IPS DF 19.7 (cell line): Measurements from ENCODE around the gene WBP11.

ENCODE experiments used
- DNase-seq: peaks from one replicate; pipeline ENCODE4 v3.0.0-alpha.2; 2013; ENCODE audit warnings: low read depth, low spot score

WBP11 gene

DNA sequence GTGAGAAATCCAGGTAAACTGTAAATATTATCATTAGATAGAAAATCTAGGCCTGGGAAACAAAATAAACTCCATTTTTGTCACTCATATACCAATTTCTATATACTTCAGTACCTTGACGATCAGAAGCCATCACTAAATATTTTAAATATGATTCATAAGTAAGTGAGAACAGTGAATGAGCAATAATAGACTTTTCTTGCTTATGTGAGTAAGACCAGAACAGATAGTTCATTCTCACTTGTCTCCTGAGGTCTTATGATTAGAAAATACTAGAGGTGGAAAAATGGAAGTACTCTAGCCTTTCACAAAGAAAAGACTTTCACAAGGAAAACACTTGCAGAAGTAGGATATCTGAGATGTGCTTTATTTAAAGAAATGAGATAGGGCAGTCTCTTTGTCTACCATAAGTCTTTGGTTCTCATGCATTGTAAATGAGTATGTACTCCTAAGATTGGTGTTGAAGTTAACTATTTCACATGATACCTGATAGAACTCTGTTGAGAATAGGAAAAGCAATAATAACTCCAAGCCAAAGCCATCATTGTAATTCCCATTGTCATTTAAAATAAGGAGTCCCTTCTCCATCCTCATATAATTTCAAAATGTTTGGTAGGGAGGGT, 20.8 kb upstream of the WBP11 start:
- no peak for DNase-seq

DNA sequence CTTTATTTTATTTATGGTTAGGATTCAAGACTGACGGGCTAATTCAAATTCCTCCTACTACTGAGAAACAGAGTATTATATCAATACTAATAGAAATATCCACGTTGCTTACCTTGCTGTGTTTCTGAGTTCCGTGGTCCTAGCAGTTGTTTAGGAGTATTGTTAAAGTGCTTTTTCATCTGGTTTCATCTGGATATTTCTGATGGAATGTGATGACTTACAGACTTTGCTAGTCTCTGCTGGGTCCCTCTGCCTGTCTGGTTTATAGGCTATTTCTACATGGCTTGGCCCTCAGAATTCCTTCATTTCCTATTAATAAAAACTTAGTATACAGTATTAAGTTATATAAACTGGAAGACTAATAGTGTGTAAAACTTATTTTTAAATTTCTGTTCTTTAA, 10.7 kb upstream of the WBP11 start, which contains the start of gene SMCO3:
Gene SMCO3, minus strand, starts transcription at position 169 of the 400 bp plus-strand sequence. CDS start 7,502 bp downstream, outside the sequence.
- DNase-seq: no peak

DNA sequence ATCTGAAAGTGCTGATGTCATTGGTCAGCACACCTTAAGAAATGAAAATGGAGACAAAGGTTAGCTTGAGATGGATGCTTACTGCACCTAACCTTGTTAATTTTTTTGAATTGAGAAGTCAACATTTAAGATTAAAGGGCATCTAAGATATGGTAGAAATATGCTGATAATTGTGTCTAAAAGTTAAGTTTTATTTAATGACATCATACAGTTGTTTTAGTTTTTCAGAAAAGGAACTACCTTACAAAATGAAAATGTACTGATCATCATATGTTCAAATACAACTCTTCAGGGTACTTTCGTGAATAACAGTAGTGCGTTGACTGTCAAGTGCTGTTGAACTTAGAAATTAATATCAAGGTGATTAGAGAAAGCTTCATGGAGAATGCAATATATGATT, 8.2 kb upstream of the WBP11 start:
- DNase-seq: no peak

DNA sequence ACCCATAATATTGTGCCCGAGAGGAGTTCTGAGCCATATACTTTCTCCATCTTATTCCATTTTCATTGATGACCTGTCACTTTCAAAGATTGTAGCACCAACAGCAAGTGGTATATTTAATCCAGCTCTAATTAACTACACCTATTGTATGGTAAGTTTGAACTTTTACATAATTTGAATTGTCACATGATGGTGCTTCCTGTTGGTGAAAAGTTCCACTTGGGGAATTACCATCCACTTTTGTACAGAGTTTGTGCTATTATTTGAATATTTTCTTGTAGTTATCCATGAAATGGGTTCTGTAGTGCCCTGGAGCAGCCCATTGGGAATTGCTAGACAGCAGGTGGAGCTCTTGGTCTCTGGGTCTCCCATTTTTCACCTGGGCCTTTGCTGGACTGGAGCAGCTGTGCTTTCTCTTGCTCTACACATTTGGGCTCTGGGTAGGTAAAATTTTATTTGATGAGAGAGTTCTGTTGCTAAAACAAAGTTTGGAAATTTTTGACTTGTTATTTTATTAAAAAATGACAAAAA, 7.7 kb upstream of the WBP11 start:
- no peak for DNase-seq

DNA sequence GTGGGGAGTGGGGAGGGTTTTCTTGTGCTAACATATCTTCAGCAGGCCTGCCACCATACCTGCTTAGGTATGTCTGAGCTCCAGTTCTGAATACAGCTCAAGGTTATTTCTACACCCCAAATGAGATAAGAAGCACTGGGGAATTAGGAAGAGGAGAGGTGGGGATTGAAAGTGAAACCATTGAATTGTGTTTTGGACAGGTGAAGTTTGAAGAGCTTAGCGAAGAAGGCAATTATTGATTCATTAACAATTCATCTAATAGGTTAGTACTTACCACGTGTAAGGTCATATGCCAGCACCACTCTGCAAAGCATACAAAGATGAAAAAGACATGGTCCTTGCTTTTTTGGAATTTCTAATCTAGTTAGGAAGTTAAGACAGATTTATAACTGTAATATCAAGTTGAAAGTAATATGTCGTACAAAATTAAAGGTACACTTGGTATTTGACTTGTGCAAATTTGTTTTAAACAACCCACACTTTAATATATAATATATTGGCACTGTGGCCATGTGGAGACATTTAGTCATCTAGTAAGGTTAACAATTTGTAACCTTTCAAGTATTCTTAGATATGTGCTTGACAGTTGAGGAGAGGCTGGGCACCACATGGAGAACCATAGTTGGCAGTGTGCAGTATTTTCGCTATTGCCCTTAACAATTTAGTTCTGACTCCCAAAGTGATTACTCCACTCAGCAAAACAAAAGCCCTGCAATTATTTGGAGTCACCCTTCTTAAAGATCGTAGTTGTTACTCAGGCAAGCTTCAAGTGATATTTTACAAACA, 7.1 kb upstream of the WBP11 start:
- DNase-seq: no peak

DNA sequence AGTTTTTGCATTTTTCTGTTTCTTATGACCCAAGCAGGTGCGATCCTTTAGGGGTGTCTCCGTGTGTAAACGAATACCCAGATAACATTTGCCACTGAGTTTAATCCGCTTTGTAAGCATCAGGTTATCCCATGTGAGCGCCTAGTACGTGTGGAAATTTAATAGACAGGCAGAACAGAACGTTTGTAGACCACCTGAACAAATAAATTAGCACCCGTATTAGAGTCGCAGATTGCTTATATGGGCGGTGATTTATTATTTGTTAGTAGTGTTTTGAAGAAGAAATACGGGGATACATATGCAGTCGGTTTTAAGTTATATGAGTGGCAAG, 517 bp upstream of the WBP11 start:
- no peak for DNase-seq

DNA sequence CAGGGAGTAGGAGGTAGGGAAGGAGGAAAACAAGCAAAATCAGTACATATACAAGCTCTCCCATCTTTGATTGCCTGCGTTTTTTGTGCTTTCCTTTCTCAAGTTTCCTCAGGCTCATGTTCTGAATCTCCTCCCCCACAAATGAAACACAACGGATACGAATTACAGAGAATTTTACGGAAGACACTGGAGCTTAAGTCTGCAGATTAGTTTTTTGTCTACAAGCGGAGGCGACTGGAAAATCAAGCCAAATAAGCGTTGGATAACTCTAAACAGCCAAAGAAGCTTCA, 612 bp downstream of the WBP11 start:
- DNase-seq: no peak

DNA sequence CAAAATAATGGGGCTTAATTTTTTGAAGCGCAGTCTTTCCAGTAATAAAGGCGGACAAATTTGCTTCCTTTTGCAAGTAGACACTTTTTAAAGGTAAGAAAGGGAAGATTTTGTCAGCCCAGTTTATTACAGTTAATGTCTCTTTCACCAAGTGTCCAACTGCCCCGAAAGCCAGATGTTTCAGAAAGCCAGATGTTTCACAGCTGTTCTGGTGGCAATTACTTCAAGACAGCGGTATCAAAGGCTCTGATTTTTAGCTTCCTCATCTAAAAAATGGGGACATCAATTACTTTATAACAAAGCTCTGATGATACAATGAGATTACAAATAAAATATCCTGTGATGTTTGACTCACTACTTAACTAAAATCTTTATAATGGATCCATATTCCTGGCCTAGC, 1.0 kb downstream of the WBP11 start:
- no peak for DNase-seq

DNA sequence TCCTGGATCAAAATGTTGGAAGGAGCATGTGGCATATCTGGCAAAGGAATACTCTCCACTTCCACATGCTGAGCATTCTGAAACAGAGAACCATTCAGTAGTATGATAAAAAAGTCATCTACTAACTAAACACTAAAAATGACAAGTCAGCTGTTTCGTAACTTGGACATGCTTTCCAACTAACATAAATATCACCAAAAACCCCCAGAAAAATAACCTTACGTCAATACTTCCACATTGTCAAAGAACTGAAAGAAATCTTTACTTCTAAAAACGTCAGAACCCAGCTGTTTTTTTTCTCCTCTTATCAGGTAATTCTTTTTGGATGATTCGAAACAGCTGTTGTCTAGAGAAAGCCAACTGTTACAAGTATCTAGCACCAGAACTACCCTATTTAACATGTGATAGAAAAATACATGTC, 8.2 kb downstream of the WBP11 start:
- DNase-seq: no peak

DNA sequence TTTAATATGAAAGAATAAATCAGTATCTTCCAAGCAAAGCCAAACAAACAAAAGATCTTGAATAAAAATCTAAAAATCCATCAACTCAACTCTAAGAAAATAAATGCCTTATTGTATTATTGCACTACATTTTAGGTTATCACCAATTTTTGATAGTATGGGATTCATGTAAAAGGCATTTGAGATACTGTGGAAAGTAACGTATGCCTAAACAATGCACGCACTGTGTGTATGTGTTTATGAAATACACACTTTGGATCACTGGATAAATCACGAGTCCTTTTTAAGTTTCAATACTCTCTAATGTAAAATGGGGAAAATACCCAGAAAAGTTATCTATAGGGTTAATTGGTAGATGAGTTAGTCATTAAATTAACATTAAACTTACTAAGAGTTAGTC, 17.7 kb downstream of the WBP11 start:
- DNase-seq: no peak

DNA sequence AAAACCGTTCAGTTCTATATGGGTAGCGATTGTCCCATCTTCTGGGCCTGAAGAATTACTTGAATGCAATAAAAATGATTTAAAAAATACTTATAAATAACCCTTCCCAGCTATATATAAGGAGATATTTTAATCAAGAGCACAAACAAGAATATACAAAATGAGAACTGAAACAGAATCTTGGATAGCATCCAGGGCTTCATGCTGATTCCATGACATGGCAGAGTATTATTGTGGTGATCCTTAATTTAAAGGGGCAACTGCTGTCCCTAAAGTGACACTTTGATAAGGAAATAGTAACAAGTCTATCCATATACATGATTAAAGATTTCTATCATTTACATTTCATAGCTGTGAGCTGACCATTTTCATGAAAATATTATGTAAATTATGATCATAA, 18.8 kb downstream of the WBP11 start:
- DNase-seq: no peak

DNA sequence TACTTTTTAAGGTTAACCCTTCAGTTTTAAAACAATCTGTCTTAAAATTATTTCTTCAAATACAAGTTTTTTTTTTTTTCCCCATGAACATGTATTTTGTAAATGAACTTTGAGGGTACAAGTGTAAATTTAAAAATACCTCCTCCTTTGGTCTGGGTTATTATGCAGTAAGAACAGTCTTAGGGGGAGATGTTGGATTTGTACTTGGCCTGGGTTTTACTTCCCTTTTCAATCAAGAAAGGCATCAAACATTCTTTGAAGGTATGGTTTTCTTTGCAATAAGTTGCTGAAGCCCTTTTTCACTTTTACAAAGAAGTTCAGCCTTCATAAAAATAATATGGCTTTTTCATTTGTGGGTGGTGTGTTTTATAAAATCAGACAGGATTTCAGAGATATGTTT, 20.5 kb downstream of the WBP11 start:
- no peak for DNase-seq

DNA sequence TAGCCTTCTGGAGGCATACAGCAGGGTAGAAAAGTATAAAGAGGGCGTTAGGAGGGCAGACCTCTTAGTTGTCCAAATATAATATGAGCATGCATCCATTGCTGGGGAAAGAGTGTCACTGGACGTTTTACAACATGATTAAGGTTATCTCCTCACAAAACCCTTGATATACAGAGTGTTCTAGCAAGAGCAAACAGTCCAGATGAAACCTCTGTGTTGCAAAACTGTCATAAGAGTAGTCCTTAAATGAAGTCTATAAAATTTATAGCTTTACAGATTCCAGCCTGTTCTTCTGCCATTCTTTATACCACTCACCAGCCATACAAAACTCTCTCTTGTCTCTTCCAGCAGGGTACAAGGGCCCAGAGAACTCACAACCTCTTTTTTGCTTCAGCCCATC, 21.7 kb downstream of the WBP11 start:
- DNase-seq: no peak

DNA sequence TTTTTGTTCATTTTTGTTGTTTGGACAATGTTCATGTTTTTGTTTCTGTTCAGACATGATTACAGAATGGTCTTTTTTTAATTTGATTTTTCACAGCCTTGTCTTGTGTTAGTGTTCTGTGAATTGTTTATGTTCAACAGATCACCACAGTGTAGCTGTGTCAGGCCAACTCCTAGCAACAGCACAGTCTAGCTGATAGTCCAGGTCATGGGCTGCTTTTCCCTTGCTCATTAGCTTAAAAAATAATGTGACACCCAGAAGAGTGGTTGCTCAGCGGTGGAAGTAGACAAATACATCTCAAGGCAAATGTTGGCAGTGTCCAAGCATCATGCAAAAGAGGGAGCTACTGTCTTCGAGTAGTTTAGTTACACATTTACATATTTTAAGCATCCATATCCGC, 22.4 kb downstream of the WBP11 start:
- no peak for DNase-seq

DNA sequence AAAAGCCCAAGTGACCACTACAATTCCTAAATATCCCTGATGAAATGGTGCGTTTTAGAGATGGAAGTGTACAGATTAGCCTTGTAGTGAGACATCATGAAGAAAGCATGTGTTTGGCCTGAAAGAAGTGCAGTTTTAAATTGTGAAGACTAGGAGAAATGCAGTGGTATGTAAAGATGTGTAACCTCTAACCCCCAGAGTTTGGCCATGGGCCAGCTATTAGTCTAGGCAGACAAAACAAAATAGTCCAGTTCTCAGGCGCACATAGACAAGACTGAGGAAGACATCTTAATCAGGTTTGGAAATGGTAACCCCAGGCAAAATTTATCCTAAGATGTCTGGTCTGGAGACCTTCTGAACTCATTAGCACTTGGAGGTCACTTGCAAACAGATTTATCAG, 23.4 kb downstream of the WBP11 start:
- DNase-seq: no peak

DNA sequence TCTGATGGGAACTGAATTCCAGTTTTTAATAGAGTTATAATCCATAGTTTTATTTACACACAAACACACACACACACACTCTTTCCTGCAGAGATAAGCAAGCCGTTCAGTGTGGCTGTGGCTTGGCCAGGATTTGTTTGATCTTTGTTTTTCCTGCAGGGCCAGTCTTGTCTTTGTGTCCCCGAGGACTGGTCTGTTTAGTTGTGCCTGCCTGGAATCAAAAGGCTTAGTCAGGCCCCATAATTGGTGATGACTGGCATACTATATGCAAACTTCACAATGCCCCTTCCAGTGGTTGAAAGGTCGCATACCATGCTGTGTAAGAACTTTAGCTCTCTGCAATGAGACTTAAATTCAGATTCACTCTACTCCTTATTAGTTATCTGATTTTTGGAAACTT, 26.0 kb downstream of the WBP11 start:
- DNase-seq: no peak

DNA sequence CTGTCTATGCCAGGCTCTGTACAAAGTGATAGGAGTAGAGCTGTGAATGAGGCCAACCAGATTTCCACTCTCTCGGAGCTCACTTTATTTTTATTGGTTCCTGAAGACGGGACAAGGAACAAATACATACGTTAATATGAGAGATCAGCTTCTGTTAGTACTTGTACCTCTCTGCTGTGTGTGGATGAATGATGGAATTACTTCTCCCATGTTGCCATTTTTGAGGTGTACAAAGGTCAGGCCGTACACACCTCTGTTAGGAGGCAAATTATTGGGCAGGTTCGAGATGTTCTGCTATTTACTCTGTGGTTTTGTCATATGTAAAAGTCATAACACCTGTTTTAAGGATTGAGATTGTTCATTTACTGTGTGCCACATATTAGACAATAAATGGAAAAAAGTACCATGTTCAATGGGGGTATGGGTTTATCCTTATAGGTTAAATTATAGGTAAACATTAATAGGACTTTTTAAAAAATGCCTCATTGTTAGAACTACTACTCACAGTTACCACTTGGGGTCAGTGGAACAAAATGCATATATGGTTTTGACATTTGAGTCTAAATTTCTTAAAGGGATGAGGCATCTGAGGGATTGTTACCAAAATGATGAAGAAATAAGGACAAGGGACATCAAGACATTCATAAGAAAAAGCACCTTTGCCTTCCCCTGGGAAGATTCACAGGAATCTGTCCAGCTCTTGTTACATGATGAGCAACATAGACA, 26.9 kb downstream of the WBP11 start:
- DNase-seq: no peak

DNA sequence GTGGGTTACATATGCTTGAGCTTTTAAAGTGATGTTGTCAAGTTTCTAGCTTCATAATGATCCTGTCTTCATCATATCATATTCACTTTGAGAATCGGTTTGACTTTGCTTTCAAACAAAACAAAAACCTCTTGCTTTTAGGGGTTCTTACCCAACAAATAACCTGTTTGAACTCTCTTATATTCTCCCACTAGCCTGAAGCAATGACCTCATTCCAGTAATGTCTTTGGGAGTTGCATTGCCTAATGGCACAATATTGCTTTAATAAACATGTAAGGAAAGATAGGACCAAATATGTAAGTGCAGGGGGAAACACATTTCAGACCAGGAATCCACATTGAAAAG, 27.7 kb downstream of the WBP11 start:
- DNase-seq: no peak

DNA sequence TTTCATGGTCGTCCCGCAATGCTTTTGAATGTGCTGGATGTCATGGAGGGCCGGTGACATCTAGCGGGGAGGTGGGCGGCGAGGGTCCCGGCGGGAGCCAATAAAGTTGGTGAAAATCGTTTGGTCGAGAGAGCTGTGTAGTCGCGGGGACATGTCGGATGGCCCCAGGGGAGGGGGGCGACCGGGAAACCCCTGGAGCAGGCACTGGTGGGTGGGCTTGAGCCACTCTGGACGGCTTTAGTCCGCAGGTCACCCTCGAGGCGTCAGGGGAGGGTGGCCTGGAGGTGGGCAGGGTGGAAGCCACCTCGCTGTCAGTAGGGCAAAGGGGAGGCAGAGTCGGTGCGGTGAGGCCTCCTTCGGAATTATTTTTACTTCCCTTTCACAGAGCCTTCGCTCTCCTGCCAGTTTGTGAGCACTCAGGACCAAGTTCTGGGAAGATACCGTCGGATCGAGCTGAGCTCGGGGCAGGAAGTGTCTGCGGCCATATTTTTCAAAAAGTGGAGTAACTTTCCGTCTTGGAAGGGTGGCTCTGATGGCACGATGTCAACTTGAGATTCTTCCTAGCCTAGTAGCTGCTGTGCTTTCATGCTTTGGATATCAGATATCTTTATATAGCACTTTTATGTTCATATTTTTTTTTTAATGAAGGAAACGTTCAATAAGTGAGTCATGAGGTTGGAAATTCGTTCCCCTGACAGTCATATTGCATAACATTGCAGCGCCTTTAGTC, 28.2 kb downstream of the WBP11 start:
- DNase-seq: no peak

DNA sequence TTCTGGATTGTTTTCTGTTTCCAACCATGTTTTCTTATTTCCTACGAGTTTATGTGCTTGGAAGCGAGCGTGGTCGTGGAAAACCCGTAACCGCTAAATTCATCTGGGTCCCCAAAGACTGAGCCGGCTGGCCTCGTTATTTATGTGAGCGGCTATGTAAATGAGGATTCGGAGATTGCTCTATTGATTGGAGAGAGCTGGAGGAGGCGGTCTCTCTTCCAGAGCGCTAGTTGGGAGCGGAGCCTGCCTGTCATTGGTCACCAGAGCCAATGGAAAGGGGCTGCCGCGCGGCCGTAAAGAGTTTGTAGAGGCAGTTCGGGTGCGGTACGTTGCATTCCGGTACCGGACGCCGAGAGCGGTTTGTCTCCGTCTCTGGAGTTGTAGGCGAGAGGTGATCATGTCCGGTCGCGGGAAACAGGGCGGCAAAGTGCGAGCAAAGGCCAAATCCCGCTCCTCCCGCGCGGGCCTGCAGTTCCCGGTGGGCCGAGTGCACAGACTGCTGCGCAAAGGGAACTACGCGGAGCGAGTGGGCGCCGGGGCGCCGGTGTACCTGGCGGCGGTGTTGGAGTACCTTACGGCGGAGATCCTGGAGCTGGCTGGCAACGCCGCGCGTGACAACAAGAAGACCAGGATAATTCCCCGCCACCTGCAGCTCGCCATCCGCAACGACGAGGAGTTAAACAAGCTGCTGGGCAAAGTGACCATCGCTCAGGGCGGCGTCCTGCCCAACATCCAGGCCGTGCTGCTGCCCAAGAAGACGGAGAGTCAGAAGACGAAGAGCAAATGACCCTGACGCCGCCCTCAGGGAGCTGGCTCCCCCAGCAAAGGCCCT, 29.0 kb downstream of the WBP11 start:
- peak; percentile 89 for DNase-seq

DNA sequence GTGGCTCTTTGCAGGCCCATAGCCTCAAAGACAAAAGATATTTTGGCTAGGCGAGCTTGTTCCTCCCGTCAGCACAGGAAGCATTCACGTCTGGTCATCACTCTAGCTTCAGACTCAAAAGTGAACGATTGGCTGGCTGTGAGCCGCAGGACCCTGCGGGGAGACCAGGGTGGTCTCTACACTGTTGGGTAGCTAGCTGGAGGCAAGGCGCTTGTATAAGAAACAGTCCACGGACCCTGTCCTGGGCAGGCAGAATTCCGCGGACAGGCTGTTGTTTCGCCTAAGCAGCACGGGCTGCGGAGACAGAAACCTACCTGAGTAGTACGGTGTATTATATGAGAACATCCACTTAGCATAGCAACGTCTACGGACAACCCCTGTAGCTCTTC, 29.6 kb downstream of the WBP11 start:
- DNase-seq: no peak
